ENCODE results near the gene CYP2S1. TPM values are rescaled to one million over a fixed set of nuclear protein-coding genes. Genes with fewer than 3 reads are reported as not detected.

Gene CYP2S1
- total RNA-seq, 2 experiments from 2014 or later: not detected

Other genes with a start within 250 kb of the CYP2S1 start
- not detected in 2 replicates for gene CYP2B6, start 201.9 kb upstream of the CYP2S1 start, total RNA-seq (2014; rRNA removed; shearing (Covaris generic))
- gene CYP2B6, start 201.9 kb upstream of the CYP2S1 start, total RNA-seq (2022): not detected in 2 replicates
- gene CYP2A13, start 104.8 kb upstream of the CYP2S1 start, total RNA-seq (2014; rRNA removed; shearing (Covaris generic)): not detected in 2 replicates
- not detected in 2 replicates for gene CYP2A13, start 104.8 kb upstream of the CYP2S1 start, total RNA-seq (2022)
- gene CYP2F1, start 78.8 kb upstream of the CYP2S1 start, total RNA-seq (2014; rRNA removed; shearing (Covaris generic)): not detected in 2 replicates
- not detected in 2 replicates for gene CYP2F1, start 78.8 kb upstream of the CYP2S1 start, total RNA-seq (2022)
- not detected in 2 replicates for gene AXL, start 26.0 kb downstream of the CYP2S1 start, total RNA-seq (2014; rRNA removed; shearing (Covaris generic))
- gene AXL, start 26.0 kb downstream of the CYP2S1 start, total RNA-seq (2022): not detected in 2 replicates
- gene HNRNPUL1, start 71.2 kb downstream of the CYP2S1 start, total RNA-seq (2014; rRNA removed; shearing (Covaris generic)): 194 and 200 TPM in 2 replicates
- gene HNRNPUL1, start 71.2 kb downstream of the CYP2S1 start, total RNA-seq (2022): 360 and 377 TPM in 2 replicates
- 14.4 and 15.0 TPM in 2 replicates for gene CCDC97, start 117.0 kb downstream of the CYP2S1 start, total RNA-seq (2014; rRNA removed; shearing (Covaris generic))
- 35.0 and 36.6 TPM in 2 replicates for gene CCDC97, start 117.0 kb downstream of the CYP2S1 start, total RNA-seq (2022)
- gene TGFB1, start 160.7 kb downstream of the CYP2S1 start, total RNA-seq (2014; rRNA removed; shearing (Covaris generic)): 10.9 and 15.5 TPM in 2 replicates
- gene TGFB1, start 160.7 kb downstream of the CYP2S1 start, total RNA-seq (2022): 69.9 and 88.8 TPM in 2 replicates
- 1.7 and 3.9 TPM in 2 replicates for gene B9D2, start 170.9 kb downstream of the CYP2S1 start, total RNA-seq (2014; rRNA removed; shearing (Covaris generic))
- 3.4 and 5.2 TPM in 2 replicates for gene B9D2, start 170.9 kb downstream of the CYP2S1 start, total RNA-seq (2022)
- gene TMEM91, start 183.3 kb downstream of the CYP2S1 start, total RNA-seq (2014; rRNA removed; shearing (Covaris generic)): 5.6 and 10.7 TPM in 2 replicates
- gene TMEM91, start 183.3 kb downstream of the CYP2S1 start, total RNA-seq (2022): 12.7 and 13.5 TPM in 2 replicates
- 48.3 and 55.8 TPM in 2 replicates for gene EXOSC5, start 204.1 kb downstream of the CYP2S1 start, total RNA-seq (2014; rRNA removed; shearing (Covaris generic))
- 36.0 and 40.0 TPM in 2 replicates for gene EXOSC5, start 204.1 kb downstream of the CYP2S1 start, total RNA-seq (2022)
- 34.6 and 66.4 TPM in 2 replicates for gene BCKDHA, start 204.6 kb downstream of the CYP2S1 start, total RNA-seq (2014; rRNA removed; shearing (Covaris generic))
- 16.8 and 17.8 TPM in 2 replicates for gene BCKDHA, start 204.6 kb downstream of the CYP2S1 start, total RNA-seq (2022)
- 0.47 TPM in 1 of 2 replicates, not detected in the other for gene B3GNT8, start 234.2 kb downstream of the CYP2S1 start, total RNA-seq (2014; rRNA removed; shearing (Covaris generic))
- 0.40 TPM in 1 of 2 replicates, not detected in the other for gene B3GNT8, start 234.2 kb downstream of the CYP2S1 start, total RNA-seq (2022)
- gene DMAC2, start 246.7 kb downstream of the CYP2S1 start, total RNA-seq (2014; rRNA removed; shearing (Covaris generic)): 22.4 and 30.6 TPM in 2 replicates
- 40.6 and 41.6 TPM in 2 replicates for gene DMAC2, start 246.7 kb downstream of the CYP2S1 start, total RNA-seq (2022)
- not detected in 2 replicates for gene ERICH4, start 249.9 kb downstream of the CYP2S1 start, total RNA-seq (2014; rRNA removed; shearing (Covaris generic))
- not detected in 2 replicates for gene ERICH4, start 249.9 kb downstream of the CYP2S1 start, total RNA-seq (2022)

All from OCI-LY7 (cell line).